HCT116 (cell line): Measurements from ENCODE around the gene GTSF1L. TPM values are rescaled to one million over a fixed set of nuclear protein-coding genes. Genes with fewer than 3 reads are reported as not detected.
"Not testable (repeated sequence)": the region's sequence is repeated elsewhere in the genome, so short reads cannot be mapped to it uniquely, and the experiment has no call there.

Experiments used
- ATAC-seq: fragments of 200-7000 bp; cut with Tn5 transposase; 2 replicates; pipeline ENCODE4 v1.9.1; 2020; ENCODE audit warnings: mild to moderate bottlenecking, moderate library complexity
- BruUV-seq: library from RNA; stranded (reverse); fragments of 400-500 nt; replicated peaks from 2 replicates; lab custom pipeline; 2021; lab: Mats Ljungman, UMichigan
- CTCF ChIA-PET: fragments of 300-600 bp; sonication (Branson Sonifier 250); formaldehyde crosslinking; loops from one replicate; lab custom pipeline; 2021; ENCODE audit warnings: antibody characterized with exemption; lab: Charles Lee
- POLR2A ChIA-PET: fragments of 300-600, 350-600 bp; sonication (Branson Sonifier 250); formaldehyde crosslinking; loops from one replicate; lab custom pipeline; 2021; ENCODE audit warnings: antibody characterized with exemption; lab: Charles Lee
- RAD21 ChIA-PET, 2 experiments: fragments of 300-600 bp; sonication (Branson Sonifier 250); formaldehyde crosslinking; loops; one replicate each; lab custom pipeline; 2023; ENCODE audit warnings: low total read pairs in 2 of 2; ENCODE audit not compliant: uncharacterized antibody in 2 of 2, unreplicated experiment in 2 of 2, low non-redundant PET in 1 of 2; lab: Charles Lee
- DNase-seq: peaks from one replicate; pipeline ENCODE4 v3.0.0-alpha.2; 2010; ENCODE audit warnings: low read depth, low spot score
- H2AFZ ChIP-seq: fragments of 200-600 bp; shearing (Covaris generic), sonication (generic); 2 replicates; pipeline ENCODE4 v1.6.1; 2017; ENCODE audit warnings: low read depth, mixed run types, mixed read lengths, antibody characterized with exemption, low read length; ENCODE audit not compliant: poor library complexity, severe bottlenecking
- H3K27ac ChIP-seq: 2 replicates; pipeline ENCODE4 v1.5.1; 2012; ENCODE audit warnings: low read depth, low read length
- H3K27me3 ChIP-seq: fragments of 200-600 bp; sonication (generic); 2 replicates; pipeline ENCODE4 v1.6.1; 2016; ENCODE audit warnings: mixed run types, low read length, mixed read lengths; ENCODE audit not compliant: insufficient read depth
- H3K36me3 ChIP-seq, 2 experiments: fragments of 200-500 bp in 1 of 2; fragments of 200-600 bp in 1 of 2; sonication (Bioruptor generic) in 1 of 2; sonication (generic) in 1 of 2; 2 replicates each; pipeline versions ENCODE4 v1.5.1 to v1.6.1; 2014 to 2016; ENCODE audit warnings: low read length in 2 of 2, inconsistent platforms in 1 of 2, mixed read lengths in 1 of 2, mixed run types in 1 of 2; ENCODE audit not compliant: insufficient read depth in 2 of 2, control insufficient read depth in 1 of 2
- H3K4me1 ChIP-seq, 2 experiments: fragments of 200-600 bp in 1 of 2; sonication (generic) in 1 of 2; 2 replicates each; pipeline versions ENCODE4 v1.5.1 to v1.6.1; 2012 to 2017; ENCODE audit warnings: low read length in 2 of 2, inconsistent platforms in 1 of 2, mild to moderate bottlenecking in 1 of 2, mixed read lengths in 1 of 2, mixed run types in 1 of 2, moderate library complexity in 1 of 2; ENCODE audit not compliant: insufficient read depth in 2 of 2, control insufficient read depth in 1 of 2
- H3K4me2 ChIP-seq: fragments of 200-600 bp; sonication (generic); 2 replicates; pipeline ENCODE4 v1.6.1; 2017; ENCODE audit warnings: mixed run types, low read length, mixed read lengths
- H3K4me3 ChIP-seq, 2 experiments: fragments of 200-600 bp in 1 of 2; sonication (generic) in 1 of 2; replicated peaks in 1 of 2; 2 replicates each; pipeline ENCODE4 v1.5.1; 2011 to 2016; ENCODE audit warnings: low read length in 2 of 2, control low read depth in 1 of 2, low read depth in 1 of 2, mild to moderate bottlenecking in 1 of 2, mixed read lengths in 1 of 2, mixed run types in 1 of 2
- H3K79me2 ChIP-seq: fragments of 200-600 bp; sonication (generic); 2 replicates; pipeline ENCODE4 v1.6.1; 2017; ENCODE audit warnings: mild to moderate bottlenecking, mixed run types, low read length, moderate library complexity, mixed read lengths; ENCODE audit not compliant: insufficient read depth
- H3K9ac ChIP-seq: fragments of 200-600 bp; sonication (generic); 2 replicates; pipeline ENCODE4 v1.6.1; 2016; ENCODE audit warnings: low read length, mixed read lengths
- H3K9me2 ChIP-seq: fragments of 200-600 bp; sonication (generic), shearing (Covaris generic); 2 replicates; pipeline ENCODE4 v1.6.1; 2017; ENCODE audit warnings: mixed run types, mild to moderate bottlenecking, moderate library complexity; ENCODE audit not compliant: insufficient read depth
- H3K9me3 ChIP-seq, 2 experiments: fragments of 200-500 bp in 1 of 2; fragments of 200-600 bp in 1 of 2; sonication (Bioruptor generic) in 1 of 2; sonication (generic) in 1 of 2; 2 replicates each; pipeline ENCODE4 v1.6.1; 2014 to 2017; ENCODE audit warnings: low read length in 2 of 2, mixed read lengths in 2 of 2, inconsistent platforms in 1 of 2, low read depth in 1 of 2, mild to moderate bottlenecking in 1 of 2, mixed run types in 1 of 2, moderate library complexity in 1 of 2; ENCODE audit not compliant: control insufficient read depth in 1 of 2, insufficient read depth in 1 of 2
- H4K20me1 ChIP-seq: fragments of 200-600 bp; sonication (generic), shearing (Covaris generic); 2 replicates; pipeline ENCODE4 v1.6.1; 2017; ENCODE audit warnings: mixed run types, mild to moderate bottlenecking, moderate library complexity; ENCODE audit not compliant: insufficient read depth
- EZH2phosphoT487 ChIP-seq: fragments of 200-600 bp; IDR thresholded peaks from 2 replicates; pipeline ENCODE4 v1.6.1; 2018; ENCODE audit warnings: antibody characterized with exemption, borderline replicate concordance
- TCF7L2 ChIP-seq: IDR thresholded peaks from 2 replicates; pipeline ENCODE4 v1.7.0; 2011; ENCODE audit warnings: borderline replicate concordance, inconsistent platforms; ENCODE audit not compliant: insufficient read depth, insufficient read length; ENCODE audit errors: extremely low read depth
- ZFX ChIP-seq: fragments of 450-650 bp; IDR thresholded peaks from 2 replicates; pipeline ENCODE4 v1.6.1; 2017
- intact Hi-C: fragments of 100-400 bp; cut with micrococcal nuclease; formaldehyde crosslinking; loops from 2 replicates; pipeline ENCODE4 v1.10.0; 2022
- total RNA-seq: library from RNA; stranded (reverse); gene quantifications from one replicate; pipeline ENCODE4 v1.2.1, GENCODE V29; 2021; ENCODE audit not compliant: unreplicated experiment

Gene GTSF1L
- total RNA-seq, 1 experiment from 2014 or later, result not detected

DNA sequence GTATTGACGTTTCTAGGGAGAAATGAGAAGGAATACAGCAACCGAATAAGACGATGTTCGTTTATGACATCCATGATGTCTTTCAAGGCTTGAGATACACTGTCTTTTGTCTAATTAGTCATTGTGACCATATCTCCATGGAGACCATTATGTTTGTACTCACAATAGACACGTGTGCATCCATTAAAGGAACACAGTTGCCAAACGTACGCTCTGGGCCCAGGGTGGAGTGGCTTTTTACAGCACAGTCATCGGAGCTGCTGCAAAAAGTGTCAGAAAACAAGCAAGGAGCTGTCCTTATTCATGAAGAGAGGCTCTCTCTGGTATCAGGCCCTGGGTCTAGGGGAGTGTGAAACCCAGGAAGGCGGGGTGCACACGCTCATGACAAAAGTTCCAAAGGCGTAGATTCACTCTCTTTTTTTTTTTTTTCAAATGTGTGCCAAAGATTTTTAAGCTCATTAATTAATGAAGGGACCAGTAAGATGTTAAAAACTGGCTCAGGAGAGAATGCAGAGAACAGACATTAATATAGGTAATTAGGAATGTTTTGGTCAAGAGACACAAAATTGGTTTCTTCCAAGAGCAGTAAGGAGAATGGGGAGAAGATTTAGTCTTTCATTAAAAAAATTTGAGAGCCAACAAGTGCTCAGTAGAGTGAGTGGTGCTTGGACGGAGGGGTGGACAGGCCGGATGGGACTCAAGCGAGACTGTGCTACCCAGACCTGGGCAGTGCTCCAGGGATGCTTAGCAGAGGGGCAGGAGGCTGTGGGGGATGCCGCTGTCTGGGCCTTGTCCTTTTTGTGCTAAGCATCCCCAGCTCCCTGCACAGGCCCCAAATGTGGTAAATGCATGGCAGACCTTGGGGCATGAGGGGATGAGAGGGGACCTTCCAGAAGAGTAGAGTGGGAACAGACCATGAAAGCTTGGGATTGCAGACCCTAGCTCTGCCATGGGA is 34.9 kb upstream of the GTSF1L start:
- ChIA-PET POLR2A (no interaction called here), RAD21 (no interaction called here), CTCF (no interaction called here)
- Histone ChIP-seq H3K9me3 (no peaks in the 10 kb centered on the region), H4K20me1 (no peaks in the 10 kb centered on the region), H3K9me2 (no peaks in the 10 kb centered on the region), H3K4me3 (no peak overlapping the region), H3K27ac (no peak overlapping the region), H3K4me2 (no peak overlapping the region), H3K79me2 (no peaks in the 10 kb centered on the region), H2AFZ (no peak overlapping the region), H3K9ac (no peak overlapping the region), H3K36me3 (no peaks in the 10 kb centered on the region), H3K27me3 (no peaks in the 10 kb centered on the region), H3K4me1 (no peaks in the 10 kb centered on the region)
- no TSS peak for BruUV-seq
- ATAC-seq (no peak), DNase-seq (no peak)
- no peak for TF ChIP-seq TCF7L2
- TF ChIP-seq EZH2phosphoT487, result no peak
- TF ChIP-seq ZFX, result no peak
- intact Hi-C loops, result no loop called here

GRCh38 chr20:43757888-43758287 is 31.1 kb upstream of the GTSF1L start:
- ATAC-seq, H3K9ac ChIP-seq, H3K79me2 ChIP-seq, H3K27me3 ChIP-seq, H3K4me3 ChIP-seq, CTCF ChIA-PET, H3K4me2 ChIP-seq, H3K9me3 ChIP-seq, H4K20me1 ChIP-seq, H3K36me3 ChIP-seq, POLR2A ChIA-PET, H3K4me1 ChIP-seq, H2AFZ ChIP-seq, BruUV-seq, DNase-seq, intact Hi-C loops, RAD21 ChIA-PET, H3K9me2 ChIP-seq, H3K27ac ChIP-seq: not testable (repeated sequence)
